MG63 (cell line): ENCODE measurements around the gene NCKAP5. TPM values are rescaled to one million over a fixed set of nuclear protein-coding genes. Genes with fewer than 3 reads are reported as not detected.
"Not testable (repeated sequence)": the region's sequence is repeated elsewhere in the genome, so short reads cannot be mapped to it uniquely, and the experiment has no call there.

Experiments used
- DNase-seq: peaks from one replicate; pipeline ENCODE4 v3.0.0-alpha.2; 2020
- H3K27me3 ChIP-seq: fragments of 250-450 bp; sonication (Bioruptor Pico); 2 replicates; pipeline ENCODE4 v1.5.1; 2020; ENCODE audit warnings: mild to moderate bottlenecking, moderate library complexity
- H3K36me3 ChIP-seq: fragments of 250-450 bp; sonication (Bioruptor Pico); 2 replicates; pipeline ENCODE4 v1.5.1; 2020; ENCODE audit warnings: mild to moderate bottlenecking, moderate library complexity
- H3K4me3 ChIP-seq: fragments of 250-450 bp; sonication (Bioruptor Pico); 2 replicates; pipeline ENCODE4 v1.5.1; 2020; ENCODE audit warnings: mild to moderate bottlenecking, moderate library complexity
- H3K9me3 ChIP-seq: fragments of 250-450 bp; sonication (Bioruptor Pico); 2 replicates; pipeline ENCODE4 v1.5.1; 2020; ENCODE audit warnings: mild to moderate bottlenecking, moderate library complexity
- total RNA-seq: library from RNA; depleted of rRNA; stranded (reverse); fragments of >200 nt; shearing (Covaris generic); gene quantifications from 2 replicates; pipeline ENCODE4 v1.2.3, GENCODE V29; 2014; ENCODE audit warnings: low replicate concordance

The NCKAP5 gene
- total RNA-seq, 1 experiment from 2014 or later: not detected

- no peaks in the 10 kb centered on the region for H3K27me3 ChIP-seq
- DNase-seq: no peak
- no peaks in the 10 kb centered on the region for H3K9me3 ChIP-seq
- no peak overlapping the region for H3K4me3 ChIP-seq
- no peaks in the 10 kb centered on the region for H3K36me3 ChIP-seq
These were observed 26.5 kb downstream of the NCKAP5 start for GRCh38 chr2:133541797-133542196.

GRCh38 chr2:133541376-133541775, 26.9 kb downstream of the NCKAP5 start:
- Histone ChIP-seq H3K4me3 (no peak overlapping the region), H3K27me3 (no peaks in the 10 kb centered on the region), H3K36me3 (no peaks in the 10 kb centered on the region), H3K9me3 (no peaks in the 10 kb centered on the region)
- no peak for DNase-seq

GRCh38 chr2:133532919-133533318, 35.3 kb downstream of the NCKAP5 start:
- Histone ChIP-seq H3K9me3 (no peaks in the 10 kb centered on the region), H3K4me3 (no peak overlapping the region), H3K27me3 (no peaks in the 10 kb centered on the region), H3K36me3 (no peaks in the 10 kb centered on the region)
- DNase-seq: peak; percentile 80

- H3K27me3 ChIP-seq: no peaks in the 10 kb centered on the region
- no peak overlapping the region for H3K4me3 ChIP-seq
- no peaks in the 10 kb centered on the region for H3K9me3 ChIP-seq
- H3K36me3 ChIP-seq: no peaks in the 10 kb centered on the region
- DNase-seq: no peak
These were observed 36.9 kb downstream of the NCKAP5 start for GRCh38 chr2:133531382-133531781.

GRCh38 chr2:133530645-133531044, 37.6 kb downstream of the NCKAP5 start:
- H3K4me3 ChIP-seq: no peak overlapping the region
- no peaks in the 10 kb centered on the region for H3K27me3 ChIP-seq
- DNase-seq: no peak
- no peaks in the 10 kb centered on the region for H3K36me3 ChIP-seq
- no peaks in the 10 kb centered on the region for H3K9me3 ChIP-seq

GRCh38 chr2:133526530-133527300, 41.5 kb downstream of the NCKAP5 start:
- Histone ChIP-seq H3K27me3 (no peaks in the 10 kb centered on the region), H3K36me3 (no peaks in the 10 kb centered on the region), H3K9me3 (no peaks in the 10 kb centered on the region), H3K4me3 (no peak overlapping the region)
- DNase-seq: no peak

GRCh38 chr2:133525613-133526529, 42.4 kb downstream of the NCKAP5 start:
- no peaks in the 10 kb centered on the region for H3K9me3 ChIP-seq
- no peak overlapping the region for H3K4me3 ChIP-seq
- no peaks in the 10 kb centered on the region for H3K27me3 ChIP-seq
- H3K36me3 ChIP-seq: no peaks in the 10 kb centered on the region
- no peak for DNase-seq

- no peak for DNase-seq
- H3K4me3 ChIP-seq: no peak overlapping the region
- H3K9me3 ChIP-seq: no peaks in the 10 kb centered on the region
- H3K27me3 ChIP-seq: no peaks in the 10 kb centered on the region
- no peaks in the 10 kb centered on the region for H3K36me3 ChIP-seq
These were observed 43.2 kb downstream of the NCKAP5 start for GRCh38 chr2:133525090-133525489.

- Histone ChIP-seq H3K27me3 (no peaks in the 10 kb centered on the region), H3K36me3 (no peaks in the 10 kb centered on the region), H3K4me3 (no peak overlapping the region), H3K9me3 (no peaks in the 10 kb centered on the region)
- DNase-seq: no peak
These were observed 44.9 kb downstream of the NCKAP5 start for GRCh38 chr2:133523406-133523805.

- no peaks in the 10 kb centered on the region for H3K36me3 ChIP-seq
- no peaks in the 10 kb centered on the region for H3K27me3 ChIP-seq
- H3K4me3 ChIP-seq: no peak overlapping the region
- no peak for DNase-seq
- H3K9me3 ChIP-seq: no peaks in the 10 kb centered on the region
These were observed 46.1 kb downstream of the NCKAP5 start for GRCh38 chr2:133522204-133522603.

GRCh38 chr2:133521146-133521745, 47.0 kb downstream of the NCKAP5 start:
- no peak for DNase-seq
- no peaks in the 10 kb centered on the region for H3K27me3 ChIP-seq

GRCh38 chr2:133519677-133520076, 48.6 kb downstream of the NCKAP5 start:
- not testable (repeated sequence) for H3K27me3 ChIP-seq, H3K36me3 ChIP-seq, H3K4me3 ChIP-seq, H3K9me3 ChIP-seq, DNase-seq

More at GRCh38 chr2:133521146-133521745, 47.0 kb downstream of the NCKAP5 start:
- Histone ChIP-seq H3K36me3 (no peaks in the 10 kb centered on the region), H3K4me3 (no peak overlapping the region), H3K9me3 (no peaks in the 10 kb centered on the region)

GRCh38 chr2:133518700-133519344, 49.4 kb downstream of the NCKAP5 start:
- no peak overlapping the region for H3K4me3 ChIP-seq
- no peaks in the 10 kb centered on the region for H3K36me3 ChIP-seq
- no peak for DNase-seq
- no peaks in the 10 kb centered on the region for H3K27me3 ChIP-seq
- H3K9me3 ChIP-seq: no peaks in the 10 kb centered on the region

- no peak for DNase-seq
- no peaks in the 10 kb centered on the region for H3K9me3 ChIP-seq
- H3K4me3 ChIP-seq: no peak overlapping the region
- no peaks in the 10 kb centered on the region for H3K27me3 ChIP-seq
- no peaks in the 10 kb centered on the region for H3K36me3 ChIP-seq
These were observed 50.4 kb downstream of the NCKAP5 start for GRCh38 chr2:133517876-133518275.

GRCh38 chr2:133516405-133517026, 51.7 kb downstream of the NCKAP5 start:
- H3K9me3 ChIP-seq: no peaks in the 10 kb centered on the region
- DNase-seq: no peak
- no peak overlapping the region for H3K4me3 ChIP-seq
- no peaks in the 10 kb centered on the region for H3K27me3 ChIP-seq
- no peaks in the 10 kb centered on the region for H3K36me3 ChIP-seq

GRCh38 chr2:133515271-133515670, 53.0 kb downstream of the NCKAP5 start:
- Histone ChIP-seq H3K36me3 (no peaks in the 10 kb centered on the region), H3K27me3 (no peaks in the 10 kb centered on the region), H3K9me3 (no peaks in the 10 kb centered on the region), H3K4me3 (no peak overlapping the region)
- no peak for DNase-seq
